Ovary (tissue), 9 donors: ENCODE data around the gene FARP1. TPM values are rescaled to one million over a fixed set of nuclear protein-coding genes. Genes with fewer than 3 reads are reported as not detected.

Experiments used
- DNase-seq, 5 donors: peaks; one replicate each; pipeline ENCODE4 v3.0.0-alpha.2; 2019 to 2020
- H3K27ac ChIP-seq, 2 donors: fragments of 200-600 bp; one replicate each; pipeline versions ENCODE4 v1.5.1 to v1.8.0; 2019 to 2022
- H3K27me3 ChIP-seq: fragments of 200-600 bp; one replicate; pipeline ENCODE4 v1.8.0; 2022
- H3K36me3 ChIP-seq: fragments of 200-600 bp; sonication (generic); one replicate; pipeline ENCODE4 v1.5.1; 2019
- H3K4me1 ChIP-seq: one replicate; pipeline ENCODE4 v1.8.1; 2013; ENCODE audit warnings: mild to moderate bottlenecking, moderate library complexity; ENCODE audit not compliant: insufficient read depth
- H3K4me3 ChIP-seq: fragments of 200-600 bp; sonication (generic); one replicate; pipeline ENCODE4 v1.5.1; 2017
- H3K9me3 ChIP-seq, 2 donors: fragments of 200-600 bp in 1 of 2; sonication (generic) in 1 of 2; one replicate each; pipeline versions ENCODE4 v1.5.1 to v1.8.1; 2013 to 2019; ENCODE audit warnings: mild to moderate bottlenecking in 1 of 2, moderate library complexity in 1 of 2
- EP300 ChIP-seq: sonication (generic); formaldehyde crosslinking; IDR thresholded peaks from one replicate; pipeline ENCODE4 v1.6.1; 2017; ENCODE audit warnings: antibody characterized with exemption
- POLR2A ChIP-seq: fragments of 450-650 bp; IDR thresholded peaks from one replicate; pipeline ENCODE4 v1.6.1; 2017; ENCODE audit warnings: antibody characterized with exemption, mild to moderate bottlenecking, moderate library complexity
- WGBS, 3 donors: extraction: QIAGEN DNeasy Blood & Tissue Kit in 1 of 3; methylation state at CpG; one replicate each; pipeline versions ENCODE4 v1.1.5 to v1.1.7; 2013 to 2017; 5-methylcytosine and 5-hydroxymethylcytosine counted together
- intact Hi-C, 4 donors: fragments of 100-400 bp; cut with DNase I; formaldehyde crosslinking; loops; one replicate each; pipeline versions ENCODE4 v1.11.0 to v1.15.1; 2022 to 2023
- polyA plus RNA-seq, 2 donors: library from polyadenylated mRNA; stranded (reverse); fragments of 200-250 nt in 1 of 2; fragments of 350-450 nt in 1 of 2; fragmentation: Illumina TruSeq in 1 of 2; extraction: RNeasy Lipid Tissue Mini Kit (QIAGEN cat#74804) in 1 of 2; gene quantifications; one replicate each; pipeline ENCODE4 v1.2.3, GENCODE V29; 2013 to 2014
- total RNA-seq, 7 donors: library from RNA; depleted of rRNA in 2 of 7; stranded (reverse); fragments of >200 nt in 2 of 7; fragmentation: NEBNext Ultra II Directional in 3 of 7; extraction: Animal tissue kit (Norgen Biotek cat#: 25700) in 3 of 7; gene quantifications; one replicate each; pipeline versions ENCODE4 v1.1.0 to v1.2.4, GENCODE V29; 2016 to 2023
- TF ChIP-seq, protein P1 (sequence below), 3 donors: fragments of 450-650 bp in 2 of 3; fragments of 200-600 bp in 1 of 3; IDR thresholded peaks; one replicate each; pipeline versions ENCODE4 v1.5.1 to v1.8.0; 2016 to 2022; ENCODE audit warnings: antibody characterized with exemption in 3 of 3, mild to moderate bottlenecking in 1 of 3
- donor health status: DM: no; HTN: no; CAD: no; lungs with moderate emphysema.
- donor health status: DM: no; HTN: no; CAD: no.
- donor health status: Bipolar disorder and iron deficiency.
- donor health status: DM: yes; HTN: yes; CAD: no.
- donor health status: DM: no; HTN: no; CAD: no.
- donor health status: DM: yes; HTN: yes; CAD: no.

The FARP1 gene
- total and polyA plus RNA-seq, 9 donors: 10.2 to 90.1 (median 35.6) TPM

- Histone ChIP-seq H3K9me3 (no peaks in the 10 kb centered on the region), H3K27me3 (no peaks in the 10 kb centered on the region), H3K36me3 (no peaks in the 10 kb centered on the region), H3K4me1 (peaks cover 5% of the 10 kb centered on the region), H3K4me3 (no peak overlapping the region), H3K27ac (no peak overlapping the region)
- no peak for TF ChIP-seq POLR2A
- no peak for TF ChIP-seq EP300
- TF ChIP-seq, protein P1, sequence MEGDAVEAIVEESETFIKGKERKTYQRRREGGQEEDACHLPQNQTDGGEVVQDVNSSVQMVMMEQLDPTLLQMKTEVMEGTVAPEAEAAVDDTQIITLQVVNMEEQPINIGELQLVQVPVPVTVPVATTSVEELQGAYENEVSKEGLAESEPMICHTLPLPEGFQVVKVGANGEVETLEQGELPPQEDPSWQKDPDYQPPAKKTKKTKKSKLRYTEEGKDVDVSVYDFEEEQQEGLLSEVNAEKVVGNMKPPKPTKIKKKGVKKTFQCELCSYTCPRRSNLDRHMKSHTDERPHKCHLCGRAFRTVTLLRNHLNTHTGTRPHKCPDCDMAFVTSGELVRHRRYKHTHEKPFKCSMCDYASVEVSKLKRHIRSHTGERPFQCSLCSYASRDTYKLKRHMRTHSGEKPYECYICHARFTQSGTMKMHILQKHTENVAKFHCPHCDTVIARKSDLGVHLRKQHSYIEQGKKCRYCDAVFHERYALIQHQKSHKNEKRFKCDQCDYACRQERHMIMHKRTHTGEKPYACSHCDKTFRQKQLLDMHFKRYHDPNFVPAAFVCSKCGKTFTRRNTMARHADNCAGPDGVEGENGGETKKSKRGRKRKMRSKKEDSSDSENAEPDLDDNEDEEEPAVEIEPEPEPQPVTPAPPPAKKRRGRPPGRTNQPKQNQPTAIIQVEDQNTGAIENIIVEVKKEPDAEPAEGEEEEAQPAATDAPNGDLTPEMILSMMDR (IDR thresholded peaks at IDR 0.05): no peak
- WGBS, 3 donors: 93 to 97% (median 93%) methylated on average over 6 of the region's 6 CpGs
- intact Hi-C loops: no loop called here
- DNase-seq: no peak
Observed at GRCh38 chr13:98278068-98278724, 135.3 kb downstream of the FARP1 start.

- no peak for TF ChIP-seq POLR2A
- TF ChIP-seq, protein P1 (IDR thresholded peaks at IDR 0.05): no peak
- TF ChIP-seq EP300: no peak
- H3K27ac ChIP-seq: no peak overlapping the region
- DNase-seq: no peak
- WGBS, 3 donors: 90 to 96% (median 93%) methylated on average over 13 of the region's 13 CpGs
- no peak overlapping the region for H3K4me3 ChIP-seq
- peaks cover 1% of the 10 kb centered on the region for H3K4me1 ChIP-seq
- no peaks in the 10 kb centered on the region for H3K27me3 ChIP-seq
- H3K36me3 ChIP-seq: no peaks in the 10 kb centered on the region
- H3K9me3 ChIP-seq: no peaks in the 10 kb centered on the region
- intact Hi-C loops: no loop called here
Observed at GRCh38 chr13:98279473-98280175, 136.7 kb downstream of the FARP1 start.

DNA sequence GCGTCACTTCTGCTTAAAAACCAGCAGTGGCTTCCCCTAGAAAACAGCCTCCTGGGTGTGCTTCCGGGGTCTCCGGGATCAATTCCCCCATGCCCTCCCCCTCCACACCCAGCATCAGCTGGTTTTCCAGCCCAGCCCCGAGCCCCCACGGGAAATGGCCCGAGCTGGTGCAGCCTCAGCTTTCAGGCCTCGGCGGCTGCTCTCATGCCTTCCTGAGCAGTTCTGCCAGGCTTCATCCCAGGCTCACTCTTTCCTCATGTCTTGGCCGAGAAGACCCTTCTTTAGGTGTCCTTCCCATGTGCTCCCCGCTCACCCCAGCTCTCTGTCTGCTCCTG lies 137.2 kb downstream of the FARP1 start:
- Histone ChIP-seq H3K4me3 (no peak overlapping the region), H3K36me3 (no peaks in the 10 kb centered on the region), H3K27ac (no peak overlapping the region), H3K27me3 (no peaks in the 10 kb centered on the region), H3K9me3 (no peaks in the 10 kb centered on the region), H3K4me1 (peaks cover 1% of the 10 kb centered on the region)
- TF ChIP-seq EP300 (no peak), POLR2A (no peak)
- TF ChIP-seq, protein P1 (IDR thresholded peaks at IDR 0.05): no peak
- 76 to 78% (median 77%) methylated on average over 10 of the region's 10 CpGs for WGBS, 3 donors
- intact Hi-C loops: no loop called here
- DNase-seq: no peak

GRCh38 chr13:98284679-98285078 lies 141.8 kb downstream of the FARP1 start:
- no peak for DNase-seq
- H3K4me3 ChIP-seq: no peak overlapping the region
- WGBS, 3 donors: 77 to 89% (median 83%) methylated on average over 4 of the region's 4 CpGs
- no peaks in the 10 kb centered on the region for H3K4me1 ChIP-seq
- intact Hi-C loops: no loop called here
- no peaks in the 10 kb centered on the region for H3K27me3 ChIP-seq
- TF ChIP-seq EP300 (no peak), POLR2A (no peak)
- TF ChIP-seq, protein P1 (IDR thresholded peaks at IDR 0.05): no peak
- no peak overlapping the region for H3K27ac ChIP-seq
- H3K9me3 ChIP-seq: no peaks in the 10 kb centered on the region
- no peaks in the 10 kb centered on the region for H3K36me3 ChIP-seq
